ENCODE results near the gene RGL1. TPM values are rescaled to one million over a fixed set of nuclear protein-coding genes. Genes with fewer than 3 reads are reported as not detected.
"Not testable (repeated sequence)": the region's sequence is repeated elsewhere in the genome, so short reads cannot be mapped to it uniquely, and the experiment has no call there.

The RGL1 gene
- polyA plus RNA-seq, 5 donors: 35.2 to 44.1 (median 41.1) TPM

- DNase-seq: no peak
Measured at GRCh38 chr1:183783342-183783741, 21.6 kb upstream of the RGL1 start.

DNA sequence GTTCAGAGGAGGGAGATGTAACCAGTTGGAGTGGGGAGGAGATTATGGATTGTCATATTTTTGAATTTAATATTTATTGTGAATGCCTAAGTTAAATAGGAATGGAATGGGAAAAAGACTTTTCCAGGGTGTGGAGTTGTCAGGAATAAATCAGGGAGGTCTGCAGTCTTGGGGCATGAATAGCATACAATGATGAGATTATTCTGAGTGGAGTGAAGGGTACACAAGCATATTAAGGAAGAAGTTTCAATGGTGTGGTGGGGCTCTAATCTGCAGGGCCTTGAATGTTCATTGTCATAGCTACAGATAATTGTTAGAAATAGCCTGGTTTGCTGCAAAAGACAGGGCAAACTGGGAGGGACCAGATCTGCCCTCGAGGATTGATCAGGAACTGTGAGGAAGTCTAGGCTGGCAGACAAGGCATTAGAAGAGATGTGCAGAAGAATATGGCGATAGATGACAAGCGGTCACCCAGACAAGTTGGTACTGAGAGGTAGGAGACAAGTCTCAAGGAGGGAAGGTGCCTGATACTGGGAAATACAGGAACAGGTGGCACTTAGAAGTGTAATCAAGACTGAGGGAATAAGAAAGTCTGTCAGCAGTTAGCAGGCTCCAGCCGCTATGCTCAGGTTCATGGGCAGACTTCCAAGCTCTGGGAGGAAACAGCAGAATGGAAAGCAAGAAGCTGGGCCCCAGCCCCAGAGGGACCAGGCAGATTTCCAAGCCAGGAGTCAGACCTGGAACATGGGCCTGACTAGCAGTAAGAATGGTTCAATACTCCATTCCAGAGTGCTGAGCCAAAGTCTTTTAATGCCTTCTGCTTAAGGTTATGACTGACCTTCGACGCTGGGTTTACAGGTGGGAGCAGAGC lies 20.9 kb upstream of the RGL1 start:
- DNase-seq: no peak

DNA sequence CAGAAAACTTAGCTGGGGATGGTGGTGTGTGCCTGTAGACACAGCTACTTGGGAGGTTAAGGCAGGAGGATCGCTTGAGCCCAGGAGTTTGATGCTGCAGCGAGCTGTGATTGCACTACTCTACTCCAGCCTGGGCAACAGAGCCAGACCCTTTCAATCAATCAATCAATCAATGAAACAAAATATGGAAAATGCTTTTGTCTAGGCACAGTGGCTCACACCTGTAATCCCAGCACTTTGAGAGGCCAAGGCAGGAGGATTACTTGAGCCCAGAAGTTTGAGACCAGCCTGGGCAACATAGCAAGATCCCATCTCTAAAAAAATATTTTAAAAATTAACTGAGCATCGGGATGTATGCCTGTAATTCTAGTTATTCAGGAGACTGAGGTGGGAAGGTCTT lies 19.0 kb upstream of the RGL1 start:
- DNase-seq: not testable (repeated sequence)

DNA sequence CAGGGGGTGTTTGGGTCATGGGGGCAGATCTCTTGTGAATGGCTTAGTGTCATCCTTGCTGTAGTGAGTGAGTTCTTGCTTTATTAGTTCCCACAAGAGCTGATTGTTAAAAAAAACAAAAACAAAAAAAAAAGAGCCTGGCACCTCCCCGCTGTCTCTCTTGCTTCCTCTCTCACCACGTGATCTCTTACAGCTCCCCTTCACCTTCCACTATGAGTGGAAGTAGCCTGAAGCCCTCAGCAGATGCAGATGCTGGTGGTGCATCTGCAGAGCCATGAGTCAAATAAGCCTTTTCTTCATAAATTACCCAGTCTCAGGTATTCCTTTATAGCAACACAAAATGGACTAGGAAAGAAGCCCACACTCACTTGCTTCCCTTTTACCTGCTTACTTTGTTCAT lies 17.2 kb upstream of the RGL1 start:
- no peak for DNase-seq

DNA sequence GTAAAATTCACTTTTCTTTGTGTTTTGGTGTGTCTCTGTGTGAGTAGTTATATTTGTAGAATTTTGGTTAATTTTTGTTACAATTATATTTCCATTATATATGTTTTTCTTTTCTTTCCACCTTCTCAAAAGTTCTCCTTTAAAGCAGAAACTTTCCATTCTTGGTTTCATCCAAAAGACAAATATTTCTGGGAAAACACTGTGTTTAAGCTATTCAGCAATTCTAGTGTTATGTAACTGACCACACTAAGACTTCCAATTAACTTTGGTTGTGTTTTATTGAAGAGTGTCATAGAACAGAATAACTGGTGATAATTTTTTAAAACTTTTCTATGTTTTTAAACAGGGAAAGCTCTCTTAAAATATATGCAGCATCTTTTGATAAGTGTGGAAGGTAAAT lies 13.6 kb upstream of the RGL1 start:
- no peak for DNase-seq

GRCh38 chr1:183792300-183792699 lies 12.6 kb upstream of the RGL1 start:
- DNase-seq: no peak

GRCh38 chr1:183794088-183794487 lies 10.8 kb upstream of the RGL1 start:
- no peak for DNase-seq

DNA sequence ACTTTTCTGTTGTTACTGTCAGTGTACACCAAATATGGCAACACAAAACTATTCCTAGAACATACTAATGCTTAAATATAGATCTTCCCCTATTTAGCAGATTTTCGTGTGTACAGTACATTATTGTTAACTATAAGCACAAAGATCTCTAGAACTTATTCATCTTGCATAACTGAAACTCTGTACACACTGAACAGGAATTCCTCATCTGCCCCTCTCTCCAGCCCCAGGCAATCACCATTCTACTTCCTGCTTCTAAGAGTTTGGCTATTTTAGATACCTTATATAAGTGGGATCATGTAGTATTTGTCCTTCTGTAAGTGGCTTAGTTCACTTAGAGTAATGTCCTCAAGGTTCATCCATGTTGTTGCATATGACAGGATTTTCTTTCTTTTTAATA lies 4.5 kb upstream of the RGL1 start:
- DNase-seq: no peak

GRCh38 chr1:183801649-183802048 lies 3.3 kb upstream of the RGL1 start:
- DNase-seq: no peak

DNA sequence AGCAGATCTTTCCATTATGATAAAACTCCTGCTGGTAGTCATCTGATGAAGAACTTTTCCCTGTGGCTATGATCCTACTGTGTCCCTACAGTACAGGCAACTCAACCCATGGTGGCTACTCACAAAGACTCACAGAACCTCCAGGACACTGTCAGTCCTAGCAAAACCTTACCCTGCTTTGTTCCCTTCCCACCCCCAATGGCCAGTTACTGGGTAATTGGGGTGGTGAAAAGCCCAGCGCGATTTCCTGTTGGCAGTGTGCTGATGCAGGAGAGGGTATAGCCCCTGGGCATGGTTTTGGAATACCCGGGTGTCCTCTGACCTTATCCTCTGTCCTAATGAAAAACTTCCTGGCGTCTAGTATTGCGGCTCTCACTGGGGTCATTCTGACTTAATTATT lies 533 bp upstream of the RGL1 start:
- DNase-seq: no peak

DNA sequence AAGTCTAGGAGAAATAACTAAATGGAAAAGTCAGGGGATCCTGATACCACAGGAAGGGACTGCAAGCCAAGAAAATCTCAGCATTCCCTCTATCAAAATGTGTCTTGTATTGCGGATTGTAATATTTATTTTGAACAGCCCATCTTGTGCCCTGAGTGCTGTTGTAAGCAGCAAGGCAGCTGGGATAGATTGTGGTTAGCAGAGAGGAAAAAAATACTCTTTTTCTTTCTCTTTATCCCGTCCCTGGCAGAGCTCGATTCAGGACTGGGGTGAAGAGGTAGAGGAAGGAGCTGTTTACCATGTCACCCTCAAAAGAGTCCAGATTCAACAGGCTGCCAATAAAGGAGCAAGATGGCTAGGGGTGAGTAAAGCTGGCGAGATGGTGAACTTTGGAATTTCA lies 1.2 kb downstream of the RGL1 start:
- peak in 1 of 2 donors; percentile 56 for DNase-seq

DNA sequence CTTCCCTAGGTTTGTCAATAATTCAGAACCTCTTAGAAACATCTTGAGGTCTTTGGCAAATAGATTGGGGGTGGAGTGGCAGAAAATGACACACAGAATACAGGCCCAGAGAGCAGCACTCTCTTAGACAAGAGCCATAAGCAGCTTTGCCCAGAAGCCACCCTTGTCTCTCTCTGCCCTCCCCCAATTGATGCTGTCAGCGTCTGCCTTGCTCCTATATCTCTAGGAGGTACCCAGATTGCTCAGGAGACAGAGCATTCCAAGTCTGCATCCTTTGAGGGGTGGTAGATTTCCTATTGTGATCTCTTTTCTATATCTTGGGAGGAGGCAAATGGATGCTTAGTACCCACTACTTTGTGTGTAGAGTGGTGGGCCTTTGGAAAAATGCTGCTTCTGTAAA lies 1.8 kb downstream of the RGL1 start:
- DNase-seq: no peak

GRCh38 chr1:183807549-183808168 lies 2.7 kb downstream of the RGL1 start:
- no peak for DNase-seq

GRCh38 chr1:183808296-183809027 lies 3.5 kb downstream of the RGL1 start:
- DNase-seq: no peak

- DNase-seq: no peak
Measured at GRCh38 chr1:183810121-183810520, 5.2 kb downstream of the RGL1 start.

GRCh38 chr1:183810756-183811544 lies 6.0 kb downstream of the RGL1 start:
- no peak for DNase-seq

GRCh38 chr1:183812128-183812527 lies 7.2 kb downstream of the RGL1 start:
- no peak for DNase-seq

DNA sequence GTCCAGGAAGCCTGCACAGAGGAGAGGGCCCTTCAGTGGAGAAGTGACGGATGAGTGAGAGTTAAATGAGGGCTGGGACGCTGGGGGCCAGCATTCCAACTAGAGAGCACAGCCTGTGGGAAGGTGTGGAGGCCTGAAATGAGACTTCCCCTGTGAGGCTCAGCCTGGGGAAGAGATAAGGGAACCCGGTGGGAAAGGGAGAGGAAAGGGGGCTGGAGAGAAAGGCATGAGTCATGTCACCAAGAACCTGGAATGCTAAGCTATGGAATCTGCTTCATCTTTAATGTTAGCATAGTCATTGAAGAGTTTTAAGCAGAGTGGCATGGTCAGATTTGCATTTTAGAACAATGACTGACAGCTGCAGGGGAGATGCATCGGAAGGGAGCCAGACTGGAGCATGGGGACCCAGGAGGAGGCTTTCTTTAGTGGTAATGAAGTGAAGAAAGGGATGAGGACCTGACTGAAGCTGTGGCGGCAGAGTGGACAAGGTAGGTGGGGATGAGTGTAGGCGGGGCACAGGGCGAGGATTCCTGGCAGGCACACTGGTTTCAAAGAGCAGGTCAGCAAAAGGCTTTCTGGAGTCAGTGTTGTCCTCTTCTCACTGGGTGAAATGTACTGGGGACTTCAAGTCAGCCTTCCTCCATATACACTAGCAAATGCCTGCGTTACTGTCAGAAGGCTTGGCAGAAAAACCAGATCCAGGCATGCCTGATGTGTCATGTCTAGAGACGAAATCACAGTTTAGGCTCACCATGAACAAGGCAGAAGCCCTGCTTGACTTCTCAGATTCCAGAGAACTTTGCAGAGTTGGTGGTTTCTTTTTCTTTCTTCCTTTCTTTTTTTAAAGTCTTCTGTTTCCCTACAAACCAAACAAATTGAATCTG lies 8.0 kb downstream of the RGL1 start:
- DNase-seq: no peak

DNA sequence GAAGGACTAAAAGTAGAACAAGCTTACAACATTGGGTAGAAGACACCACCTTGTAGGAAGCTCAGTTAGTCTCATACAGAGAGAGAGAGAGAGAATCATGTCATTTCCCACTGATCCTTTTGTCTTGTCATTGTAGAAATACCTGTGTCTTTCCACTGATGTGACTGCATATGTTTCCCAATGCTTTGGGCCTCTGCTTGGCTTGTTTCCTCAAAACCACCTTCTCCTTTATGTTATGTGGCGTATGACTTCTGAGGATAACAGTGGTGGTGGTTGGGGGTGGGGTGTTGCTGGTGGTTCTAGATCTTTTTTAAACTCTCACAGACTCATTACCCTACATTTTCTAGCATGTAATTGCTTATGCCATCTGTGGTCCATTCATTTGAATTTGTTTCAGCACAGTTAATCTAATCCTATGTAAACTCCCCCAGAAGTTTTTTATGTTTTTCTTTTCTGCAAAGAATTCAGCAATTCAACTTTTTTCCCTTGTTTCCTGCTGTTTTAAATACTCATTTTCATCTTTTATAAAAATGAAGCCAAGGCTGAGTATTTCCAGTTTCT lies 9.3 kb downstream of the RGL1 start:
- DNase-seq: no peak

- DNase-seq: no peak
Measured at GRCh38 chr1:183816110-183816509, 11.2 kb downstream of the RGL1 start.
